Activated CD4-positive, alpha-beta T cell treated with anti-CD3 and anti-CD28 coated beads for 24 hours (primary cell): ENCODE results near the gene KRTAP10-5.

Experiments used
- DNase-seq, 2 donors: peaks; one replicate each; pipeline ENCODE4 v3.0.0-alpha.2; 2020; ENCODE audit warnings: low read depth in 2 of 2

Gene KRTAP10-5

DNA sequence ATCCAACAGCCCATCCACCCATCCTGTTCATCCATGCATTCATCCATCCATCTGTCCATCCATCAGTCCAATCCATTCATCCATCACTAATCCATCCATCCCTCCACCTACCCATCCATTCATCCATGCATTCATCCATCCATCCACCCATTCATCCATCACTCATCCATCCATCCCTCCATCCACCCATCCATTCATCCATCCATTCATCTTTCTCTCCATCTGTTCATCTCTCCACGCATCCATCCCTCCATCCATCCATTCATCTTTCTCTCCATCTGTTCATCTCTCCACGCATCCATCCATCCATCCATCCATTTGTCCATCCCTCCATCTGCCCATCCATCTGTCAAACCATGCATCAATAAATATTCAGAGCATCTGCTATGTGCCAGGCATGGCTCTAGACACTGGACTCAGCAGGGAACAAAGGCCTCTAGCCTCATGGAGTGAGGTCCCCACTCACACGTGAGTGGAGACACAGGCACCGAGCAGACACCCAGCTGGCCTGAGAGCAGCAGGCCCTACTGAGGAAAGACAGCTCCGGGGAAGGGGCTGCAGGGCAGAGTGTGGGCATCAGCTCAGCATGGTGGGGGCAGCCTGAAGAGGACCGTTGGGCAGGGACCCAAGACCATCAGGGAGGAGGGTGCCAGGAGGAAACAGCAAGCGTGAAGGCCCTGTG lies 50.0 kb downstream of the KRTAP10-5 start:
- no peak for DNase-seq

DNA sequence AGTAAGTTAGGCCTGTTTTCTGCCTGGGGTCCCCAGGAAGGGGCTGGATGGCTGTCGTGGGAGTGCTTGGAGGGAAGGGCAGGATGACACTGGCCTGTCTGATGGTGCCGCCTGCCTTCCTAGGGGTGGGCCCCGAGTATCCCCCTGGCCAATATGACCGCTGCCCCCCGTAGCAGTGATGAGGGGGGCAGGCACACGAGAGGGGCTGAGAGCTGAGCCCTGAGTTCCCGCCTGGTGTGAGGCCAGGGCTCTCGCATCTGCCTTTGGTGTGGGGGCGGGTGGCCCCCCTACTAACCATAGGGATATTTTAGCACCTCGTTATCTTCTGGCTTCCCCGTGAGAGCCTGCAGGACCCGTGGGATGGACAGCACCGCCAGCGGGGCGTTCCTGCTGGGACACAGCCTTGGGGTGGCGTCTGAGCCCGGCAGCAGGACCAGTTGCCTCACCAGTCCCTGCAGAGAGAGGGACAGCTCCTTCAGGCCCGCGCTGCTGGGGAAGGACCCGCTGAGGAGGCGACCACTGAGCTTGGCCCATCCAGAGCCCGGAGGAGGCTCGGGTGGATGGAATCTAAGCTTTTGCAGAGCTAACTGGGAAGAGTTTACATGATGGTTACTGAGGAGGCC lies 50.8 kb downstream of the KRTAP10-5 start:
- no peak for DNase-seq
